ENCODE data around the gene MOSPD3. TPM values are rescaled to one million over a fixed set of nuclear protein-coding genes. Genes with fewer than 3 reads are reported as not detected.

Gene MOSPD3
- total and polyA plus RNA-seq, 2 experiments from 2014 or later: 30.1 to 83.3 TPM

DNA sequence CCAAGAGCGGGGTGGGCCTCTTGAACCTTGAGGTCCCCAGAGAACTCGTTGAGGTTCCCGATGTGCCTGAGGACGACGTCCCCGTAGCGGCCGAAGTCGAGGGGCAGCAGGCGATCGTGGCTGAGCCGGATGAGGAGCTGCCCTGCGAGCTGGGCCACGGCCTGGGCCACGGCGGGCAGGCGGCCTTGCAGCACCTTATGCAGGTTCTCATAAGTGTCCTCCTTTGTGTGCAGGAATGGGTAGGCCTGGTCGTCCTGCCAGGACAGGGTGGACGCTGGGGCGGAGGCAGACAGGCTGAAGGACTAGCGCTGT lies 14.9 kb downstream of the MOSPD3 start:
- no peaks in the 10 kb centered on the region for H3K9me3 ChIP-seq (ENCODE audit: low read depth)
- H3K4me3 ChIP-seq: no peak overlapping the region
- DNase-seq (ENCODE audit: low read depth in 1 of 2, low spot score in 1 of 2): no peak
- H3K36me3 ChIP-seq: no peaks in the 10 kb centered on the region
- H3K27me3 ChIP-seq: peaks cover 6% of the 10 kb centered on the region
- H3K4me1 ChIP-seq (ENCODE audit: low read depth): no peaks in the 10 kb centered on the region
- TF ChIP-seq, protein P1, sequence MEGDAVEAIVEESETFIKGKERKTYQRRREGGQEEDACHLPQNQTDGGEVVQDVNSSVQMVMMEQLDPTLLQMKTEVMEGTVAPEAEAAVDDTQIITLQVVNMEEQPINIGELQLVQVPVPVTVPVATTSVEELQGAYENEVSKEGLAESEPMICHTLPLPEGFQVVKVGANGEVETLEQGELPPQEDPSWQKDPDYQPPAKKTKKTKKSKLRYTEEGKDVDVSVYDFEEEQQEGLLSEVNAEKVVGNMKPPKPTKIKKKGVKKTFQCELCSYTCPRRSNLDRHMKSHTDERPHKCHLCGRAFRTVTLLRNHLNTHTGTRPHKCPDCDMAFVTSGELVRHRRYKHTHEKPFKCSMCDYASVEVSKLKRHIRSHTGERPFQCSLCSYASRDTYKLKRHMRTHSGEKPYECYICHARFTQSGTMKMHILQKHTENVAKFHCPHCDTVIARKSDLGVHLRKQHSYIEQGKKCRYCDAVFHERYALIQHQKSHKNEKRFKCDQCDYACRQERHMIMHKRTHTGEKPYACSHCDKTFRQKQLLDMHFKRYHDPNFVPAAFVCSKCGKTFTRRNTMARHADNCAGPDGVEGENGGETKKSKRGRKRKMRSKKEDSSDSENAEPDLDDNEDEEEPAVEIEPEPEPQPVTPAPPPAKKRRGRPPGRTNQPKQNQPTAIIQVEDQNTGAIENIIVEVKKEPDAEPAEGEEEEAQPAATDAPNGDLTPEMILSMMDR (IDR thresholded peaks at IDR 0.05; ENCODE audit: low read depth, low read length): no peak
- H3K27ac ChIP-seq: no peak overlapping the region

DNA sequence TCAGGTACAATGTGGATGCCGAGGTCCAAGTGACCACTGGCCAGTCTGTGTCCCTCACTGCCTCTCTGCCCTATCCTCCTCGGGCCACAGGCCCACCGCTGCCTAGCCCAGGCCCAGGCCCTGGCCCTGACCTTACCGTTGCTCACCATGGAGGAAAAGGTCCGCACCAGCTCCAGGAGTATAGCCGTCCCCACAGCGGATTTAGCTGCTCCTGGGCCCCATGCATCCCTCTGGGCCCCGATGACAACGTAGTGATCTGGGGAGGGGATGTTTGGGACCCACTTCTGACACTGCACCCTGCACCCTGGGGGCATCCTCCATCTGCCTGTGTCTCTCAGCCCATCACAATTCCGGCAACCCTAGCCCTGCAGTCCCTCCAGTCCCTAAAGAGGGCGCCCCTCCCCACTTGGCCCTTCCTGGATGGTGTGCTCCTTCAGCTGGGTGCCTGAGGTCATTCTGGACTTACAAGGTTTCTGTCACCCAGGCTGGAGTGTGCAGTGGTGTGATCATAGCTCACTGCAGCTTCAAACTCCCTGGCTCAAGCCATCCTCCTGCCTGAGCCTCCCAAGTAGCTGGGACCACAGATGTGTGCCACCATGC lies 16.9 kb downstream of the MOSPD3 start:
- peak; percentile 33 to 39 for DNase-seq (ENCODE audit: low read depth in 1 of 2, low spot score in 1 of 2)
- Histone ChIP-seq H3K4me1 (ENCODE audit: low read depth) (no peaks in the 10 kb centered on the region), H3K27me3 (peaks cover 23% of the 10 kb centered on the region), H3K9me3 (ENCODE audit: low read depth) (no peaks in the 10 kb centered on the region), H3K36me3 (no peaks in the 10 kb centered on the region), H3K4me3 (no peak overlapping the region), H3K27ac (no peak overlapping the region)
- TF ChIP-seq, protein P1 (IDR thresholded peaks at IDR 0.05; ENCODE audit: low read depth, low read length): peak; percentile 42

DNA sequence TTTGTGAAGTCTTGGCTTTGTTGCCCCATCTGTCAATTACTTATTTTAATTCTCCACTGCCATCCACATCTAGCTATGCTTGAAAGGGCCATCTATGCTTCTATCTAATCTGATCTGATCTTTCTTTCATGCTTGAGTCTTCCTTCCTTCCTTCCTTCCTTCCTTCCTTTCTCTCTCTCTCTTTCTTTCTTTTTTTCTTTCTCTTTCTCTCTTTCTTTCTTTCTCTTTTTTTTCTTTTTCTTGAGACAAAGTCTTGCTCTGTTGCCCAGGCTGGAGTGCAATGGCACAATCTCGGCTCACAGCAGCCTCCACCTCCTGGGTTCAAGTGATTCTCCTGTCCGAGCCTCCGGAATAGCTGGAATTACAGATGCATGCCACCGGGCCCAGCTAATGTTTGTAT lies 17.7 kb downstream of the MOSPD3 start:
- TF ChIP-seq, protein P1 (IDR thresholded peaks at IDR 0.05; ENCODE audit: low read depth, low read length): no peak
- Histone ChIP-seq H3K4me1 (ENCODE audit: low read depth) (no peaks in the 10 kb centered on the region), H3K27me3 (peaks cover 27% of the 10 kb centered on the region), H3K4me3 (no peak overlapping the region), H3K27ac (no peak overlapping the region), H3K36me3 (no peaks in the 10 kb centered on the region), H3K9me3 (ENCODE audit: low read depth) (no peaks in the 10 kb centered on the region)
- DNase-seq (ENCODE audit: low read depth in 1 of 2, low spot score in 1 of 2): no peak

DNA sequence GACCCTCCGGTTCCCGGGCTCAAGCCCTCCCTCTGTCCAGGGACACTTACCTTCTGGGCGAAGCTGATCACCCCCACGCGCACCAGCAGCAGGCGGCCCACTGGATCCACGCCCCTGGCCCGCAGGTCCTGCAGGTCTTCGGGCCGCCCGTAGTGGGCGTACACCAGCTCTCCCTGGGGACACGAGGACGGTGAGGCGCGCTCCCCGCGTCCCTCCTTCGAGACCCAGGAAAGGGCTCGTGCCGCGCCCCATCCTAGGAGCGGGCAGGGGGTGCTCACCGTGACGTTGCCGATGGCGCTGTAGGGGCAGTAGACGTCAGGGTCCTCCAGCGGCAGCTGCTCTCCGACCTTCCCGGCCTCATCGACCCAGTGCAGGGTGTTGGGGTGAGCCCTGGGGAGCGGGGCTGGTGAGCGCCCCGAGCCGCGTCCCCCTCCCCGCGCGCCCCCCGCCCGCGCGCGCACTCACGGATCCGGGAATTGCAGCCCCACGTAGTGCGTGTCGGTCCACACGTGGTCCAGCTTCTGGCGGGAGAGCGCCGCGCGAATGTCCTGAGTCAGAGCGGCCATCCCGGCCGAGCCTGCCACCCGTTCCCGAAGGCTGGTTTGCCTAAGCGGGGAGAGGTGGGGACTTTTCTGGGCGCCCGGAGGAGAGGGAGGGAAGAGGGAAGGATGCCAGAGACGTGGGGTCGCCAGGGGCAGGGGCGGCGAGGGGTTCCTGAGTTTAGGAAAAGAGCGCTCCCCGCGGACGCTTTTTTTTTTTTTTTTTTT lies 20.8 kb downstream of the MOSPD3 start:
- Histone ChIP-seq H3K27me3 (peaks cover 27% of the 10 kb centered on the region), H3K4me3 (peak overlapping the region; percentile 25), H3K27ac (no peak overlapping the region), H3K4me1 (ENCODE audit: low read depth) (no peaks in the 10 kb centered on the region), H3K36me3 (no peaks in the 10 kb centered on the region), H3K9me3 (ENCODE audit: low read depth) (no peaks in the 10 kb centered on the region)
- TF ChIP-seq, protein P1 (IDR thresholded peaks at IDR 0.05; ENCODE audit: low read depth, low read length): peak; percentile 31
- peak; percentile 31 to 54 for DNase-seq (ENCODE audit: low read depth in 1 of 2, low spot score in 1 of 2)

DNA sequence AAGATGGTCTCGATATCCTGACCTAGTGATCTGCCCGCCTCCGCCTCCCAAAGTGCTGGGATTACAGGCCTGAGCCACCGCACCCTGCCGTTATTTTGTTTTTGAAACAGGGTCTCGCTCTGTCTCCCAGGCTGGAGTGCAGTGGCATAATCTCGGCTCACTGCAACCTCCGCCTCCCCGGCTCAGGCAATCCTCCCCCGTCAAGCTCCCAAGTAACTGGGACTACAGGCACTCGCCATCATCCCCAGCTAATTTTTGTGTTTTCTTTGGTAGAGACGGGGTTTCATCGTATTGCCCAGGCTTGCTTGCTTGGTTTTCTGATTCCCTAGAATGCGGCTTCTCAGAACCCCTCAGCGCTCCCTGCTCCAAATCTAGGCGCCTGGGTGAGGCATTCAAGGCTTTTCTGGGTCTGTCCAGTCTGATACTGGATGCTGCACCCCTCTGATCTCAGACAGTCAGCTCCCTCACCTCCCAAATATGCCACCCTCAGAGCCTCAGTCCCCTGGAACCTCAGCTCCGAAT lies 27.7 kb downstream of the MOSPD3 start:
- TF ChIP-seq, protein P1 (IDR thresholded peaks at IDR 0.05; ENCODE audit: low read depth, low read length): no peak
- no peak overlapping the region for H3K4me3 ChIP-seq
- H3K9me3 ChIP-seq (ENCODE audit: low read depth): no peaks in the 10 kb centered on the region
- H3K27me3 ChIP-seq: no peaks in the 10 kb centered on the region
- H3K27ac ChIP-seq: no peak overlapping the region
- no peaks in the 10 kb centered on the region for H3K36me3 ChIP-seq
- no peak for DNase-seq (ENCODE audit: low read depth in 1 of 2, low spot score in 1 of 2)
- H3K4me1 ChIP-seq (ENCODE audit: low read depth): peaks cover 6% of the 10 kb centered on the region
